ENCODE results near the gene POC5.

DNA sequence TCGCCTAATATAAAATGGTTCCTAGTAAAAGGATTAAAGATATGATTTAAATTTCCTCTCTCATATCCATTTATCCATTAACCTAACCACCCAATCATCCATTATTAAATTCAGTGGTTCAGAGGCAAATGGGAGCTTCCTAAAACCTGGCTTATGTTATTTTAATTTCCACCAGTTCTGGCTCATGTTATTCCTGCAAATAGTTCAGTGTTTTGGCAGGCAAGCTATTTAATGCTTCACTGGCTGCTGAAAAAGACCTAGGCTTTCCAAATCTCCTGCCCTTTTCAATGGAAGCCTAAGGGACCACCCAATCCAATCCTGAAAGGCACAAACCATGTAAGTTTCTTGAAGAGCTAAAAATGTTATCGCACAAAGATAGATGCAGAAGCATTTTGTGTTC is 52.3 kb downstream of the POC5 start:
- TF ChIP-seq, protein P1, sequence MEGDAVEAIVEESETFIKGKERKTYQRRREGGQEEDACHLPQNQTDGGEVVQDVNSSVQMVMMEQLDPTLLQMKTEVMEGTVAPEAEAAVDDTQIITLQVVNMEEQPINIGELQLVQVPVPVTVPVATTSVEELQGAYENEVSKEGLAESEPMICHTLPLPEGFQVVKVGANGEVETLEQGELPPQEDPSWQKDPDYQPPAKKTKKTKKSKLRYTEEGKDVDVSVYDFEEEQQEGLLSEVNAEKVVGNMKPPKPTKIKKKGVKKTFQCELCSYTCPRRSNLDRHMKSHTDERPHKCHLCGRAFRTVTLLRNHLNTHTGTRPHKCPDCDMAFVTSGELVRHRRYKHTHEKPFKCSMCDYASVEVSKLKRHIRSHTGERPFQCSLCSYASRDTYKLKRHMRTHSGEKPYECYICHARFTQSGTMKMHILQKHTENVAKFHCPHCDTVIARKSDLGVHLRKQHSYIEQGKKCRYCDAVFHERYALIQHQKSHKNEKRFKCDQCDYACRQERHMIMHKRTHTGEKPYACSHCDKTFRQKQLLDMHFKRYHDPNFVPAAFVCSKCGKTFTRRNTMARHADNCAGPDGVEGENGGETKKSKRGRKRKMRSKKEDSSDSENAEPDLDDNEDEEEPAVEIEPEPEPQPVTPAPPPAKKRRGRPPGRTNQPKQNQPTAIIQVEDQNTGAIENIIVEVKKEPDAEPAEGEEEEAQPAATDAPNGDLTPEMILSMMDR (conservative IDR thresholded peaks at IDR 0.05; ENCODE audit: low read depth in 2 of 2) = no peak
- TF ChIP-seq POLR2AphosphoS5 (IDR thresholded peaks at IDR 0.05; ENCODE audit: low read depth) (no peak), ZNF114 (CRISPR knock-in tag; IDR thresholded peaks at IDR 0.05) (no peak), EZH2 (IDR thresholded peaks at IDR 0.05; ENCODE audit: low read depth, unreplicated experiment) (no peak), EZH2phosphoT487 (IDR thresholded peaks at IDR 0.05; ENCODE audit: unreplicated experiment) (no peak), ZNF331 (CRISPR knock-in tag; IDR thresholded peaks at IDR 0.05; ENCODE audit: low read depth) (no peak), JUNB (IDR thresholded peaks at IDR 0.05; ENCODE audit: unreplicated experiment) (no peak), CREB1 (CRISPR knock-in tag; IDR thresholded peaks at IDR 0.05; ENCODE audit: low read depth) (no peak), NANOG (IDR thresholded peaks at IDR 0.05; ENCODE audit: borderline replicate concordance) (no peak), STAT1 (IDR thresholded peaks at IDR 0.05; ENCODE audit: unreplicated experiment) (no peak)
- TF ChIP-seq, protein P2, sequence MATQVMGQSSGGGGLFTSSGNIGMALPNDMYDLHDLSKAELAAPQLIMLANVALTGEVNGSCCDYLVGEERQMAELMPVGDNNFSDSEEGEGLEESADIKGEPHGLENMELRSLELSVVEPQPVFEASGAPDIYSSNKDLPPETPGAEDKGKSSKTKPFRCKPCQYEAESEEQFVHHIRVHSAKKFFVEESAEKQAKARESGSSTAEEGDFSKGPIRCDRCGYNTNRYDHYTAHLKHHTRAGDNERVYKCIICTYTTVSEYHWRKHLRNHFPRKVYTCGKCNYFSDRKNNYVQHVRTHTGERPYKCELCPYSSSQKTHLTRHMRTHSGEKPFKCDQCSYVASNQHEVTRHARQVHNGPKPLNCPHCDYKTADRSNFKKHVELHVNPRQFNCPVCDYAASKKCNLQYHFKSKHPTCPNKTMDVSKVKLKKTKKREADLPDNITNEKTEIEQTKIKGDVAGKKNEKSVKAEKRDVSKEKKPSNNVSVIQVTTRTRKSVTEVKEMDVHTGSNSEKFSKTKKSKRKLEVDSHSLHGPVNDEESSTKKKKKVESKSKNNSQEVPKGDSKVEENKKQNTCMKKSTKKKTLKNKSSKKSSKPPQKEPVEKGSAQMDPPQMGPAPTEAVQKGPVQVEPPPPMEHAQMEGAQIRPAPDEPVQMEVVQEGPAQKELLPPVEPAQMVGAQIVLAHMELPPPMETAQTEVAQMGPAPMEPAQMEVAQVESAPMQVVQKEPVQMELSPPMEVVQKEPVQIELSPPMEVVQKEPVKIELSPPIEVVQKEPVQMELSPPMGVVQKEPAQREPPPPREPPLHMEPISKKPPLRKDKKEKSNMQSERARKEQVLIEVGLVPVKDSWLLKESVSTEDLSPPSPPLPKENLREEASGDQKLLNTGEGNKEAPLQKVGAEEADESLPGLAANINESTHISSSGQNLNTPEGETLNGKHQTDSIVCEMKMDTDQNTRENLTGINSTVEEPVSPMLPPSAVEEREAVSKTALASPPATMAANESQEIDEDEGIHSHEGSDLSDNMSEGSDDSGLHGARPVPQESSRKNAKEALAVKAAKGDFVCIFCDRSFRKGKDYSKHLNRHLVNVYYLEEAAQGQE (IDR thresholded peaks at IDR 0.05; ENCODE audit: unreplicated experiment) = no peak
- TF ChIP-seq, protein P3, sequence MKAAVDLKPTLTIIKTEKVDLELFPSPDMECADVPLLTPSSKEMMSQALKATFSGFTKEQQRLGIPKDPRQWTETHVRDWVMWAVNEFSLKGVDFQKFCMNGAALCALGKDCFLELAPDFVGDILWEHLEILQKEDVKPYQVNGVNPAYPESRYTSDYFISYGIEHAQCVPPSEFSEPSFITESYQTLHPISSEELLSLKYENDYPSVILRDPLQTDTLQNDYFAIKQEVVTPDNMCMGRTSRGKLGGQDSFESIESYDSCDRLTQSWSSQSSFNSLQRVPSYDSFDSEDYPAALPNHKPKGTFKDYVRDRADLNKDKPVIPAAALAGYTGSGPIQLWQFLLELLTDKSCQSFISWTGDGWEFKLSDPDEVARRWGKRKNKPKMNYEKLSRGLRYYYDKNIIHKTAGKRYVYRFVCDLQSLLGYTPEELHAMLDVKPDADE (IDR thresholded peaks at IDR 0.05) = no peak

Data from GM23338 (cell line).